SK-N-MC (cell line): ENCODE results near the gene FALEC.

ENCODE experiments used
- EZH2 ChIP-seq: fragments of 200-600 bp; sonication (generic); IDR thresholded peaks from one replicate; pipeline ENCODE4 v1.6.1; 2017; ENCODE audit warnings: antibody characterized with exemption
- POLR2AphosphoS5 ChIP-seq: IDR thresholded peaks from 2 replicates; pipeline ENCODE4 v1.6.1; 2012; ENCODE audit warnings: mild to moderate bottlenecking, low read depth, low read length, borderline replicate concordance

- TF ChIP-seq EZH2 = no peak
- no peak for TF ChIP-seq POLR2AphosphoS5
These were observed 17.2 kb upstream of the FALEC start for GRCh38 chr1:150498342-150498741.
